Left renal cortex interstitium (tissue), 4 donors: ENCODE results near the gene PTPRH. TPM values are rescaled to one million over a fixed set of nuclear protein-coding genes. Genes with fewer than 3 reads are reported as not detected.

ENCODE experiments used
- DNase-seq, 4 donors: peaks; one replicate each; pipeline ENCODE4 v3.0.0-alpha.2; 2013; ENCODE audit warnings: low read depth in 4 of 4, low spot score in 2 of 4, missing footprints in 1 of 4
- polyA plus RNA-seq, 4 donors: library from polyadenylated mRNA; unstranded; fragments of 120-200 nt; gene quantifications; one replicate each; pipeline ENCODE4 v1.2.1, GENCODE V29; 2013; ENCODE audit not compliant: insufficient read length in 4 of 4

PTPRH gene
- polyA plus RNA-seq = under 1 TPM; 0.06 to 0.17 (median 0.11) TPM

- no peak for DNase-seq
Measured at GRCh38 chr19:55208880-55209692, at the start of gene PTPRH. Gene PTPRH, minus strand, starts transcription at chr19:55209501. Its CDS starts 68 bp downstream, at chr19:55209433.

GRCh38 chr19:55258476-55258827, 49.2 kb upstream of the PTPRH start:
- no peak for DNase-seq

- DNase-seq = no peak
Measured at GRCh38 chr19:55257461-55258420, 48.4 kb upstream of the PTPRH start.

GRCh38 chr19:55256562-55257460, 47.5 kb upstream of the PTPRH start:
- no peak for DNase-seq

GRCh38 chr19:55255618-55256423, 46.5 kb upstream of the PTPRH start:
- DNase-seq = no peak

GRCh38 chr19:55254625-55254977, 45.3 kb upstream of the PTPRH start:
- no peak for DNase-seq

GRCh38 chr19:55253842-55254624, 44.7 kb upstream of the PTPRH start:
- no peak for DNase-seq

- no peak for DNase-seq
Measured at GRCh38 chr19:55252760-55253663, 43.7 kb upstream of the PTPRH start.

GRCh38 chr19:55251341-55252081, 42.2 kb upstream of the PTPRH start:
- no peak for DNase-seq

GRCh38 chr19:55250262-55251036, 41.1 kb upstream of the PTPRH start:
- no peak for DNase-seq

- DNase-seq = no peak
Measured at GRCh38 chr19:55249841-55250240, 40.5 kb upstream of the PTPRH start.

- DNase-seq = no peak
Measured at GRCh38 chr19:55248704-55249103, 39.4 kb upstream of the PTPRH start.

GRCh38 chr19:55248166-55248675, 38.9 kb upstream of the PTPRH start:
- DNase-seq = no peak

GRCh38 chr19:55247621-55248099, 38.4 kb upstream of the PTPRH start:
- DNase-seq = no peak

GRCh38 chr19:55246462-55247451, 37.5 kb upstream of the PTPRH start:
- no peak for DNase-seq
